Measurements from ENCODE around the gene SLC10A3. TPM values are rescaled to one million over a fixed set of nuclear protein-coding genes. Genes with fewer than 3 reads are reported as not detected.
A peak's percentile ranks its signal among the peaks of the same experiment; 100 is the strongest.

The SLC10A3 gene
- total RNA-seq, 1 donor from 2014 or later: 13.9 TPM

DNA sequence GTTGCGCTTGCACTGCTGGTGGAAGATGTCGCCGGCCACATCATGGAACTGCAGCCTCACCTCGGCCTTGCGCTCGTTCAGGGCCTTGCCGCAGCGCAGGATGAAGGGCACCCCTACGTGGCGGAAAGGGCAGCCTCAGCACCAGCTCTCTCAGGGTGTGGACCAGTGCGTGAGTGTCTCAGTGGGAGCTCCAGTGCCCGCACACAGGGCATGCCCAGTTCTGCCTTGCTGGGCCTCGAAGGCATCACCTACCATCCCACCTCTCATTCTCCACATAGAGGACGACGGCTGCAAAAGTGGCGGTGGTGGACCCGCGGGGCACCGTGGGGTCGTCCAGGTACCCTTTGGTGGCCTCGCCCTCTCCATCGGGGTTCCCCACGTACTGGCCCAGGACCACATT, 42.3 kb upstream of the SLC10A3 start:
- DNase-seq (ENCODE audit: low spot score): no peak
- no peak overlapping the region for H3K4me3 Mint-ChIP-seq (ENCODE audit: unreplicated experiment)
- TF ChIP-seq, protein P1, sequence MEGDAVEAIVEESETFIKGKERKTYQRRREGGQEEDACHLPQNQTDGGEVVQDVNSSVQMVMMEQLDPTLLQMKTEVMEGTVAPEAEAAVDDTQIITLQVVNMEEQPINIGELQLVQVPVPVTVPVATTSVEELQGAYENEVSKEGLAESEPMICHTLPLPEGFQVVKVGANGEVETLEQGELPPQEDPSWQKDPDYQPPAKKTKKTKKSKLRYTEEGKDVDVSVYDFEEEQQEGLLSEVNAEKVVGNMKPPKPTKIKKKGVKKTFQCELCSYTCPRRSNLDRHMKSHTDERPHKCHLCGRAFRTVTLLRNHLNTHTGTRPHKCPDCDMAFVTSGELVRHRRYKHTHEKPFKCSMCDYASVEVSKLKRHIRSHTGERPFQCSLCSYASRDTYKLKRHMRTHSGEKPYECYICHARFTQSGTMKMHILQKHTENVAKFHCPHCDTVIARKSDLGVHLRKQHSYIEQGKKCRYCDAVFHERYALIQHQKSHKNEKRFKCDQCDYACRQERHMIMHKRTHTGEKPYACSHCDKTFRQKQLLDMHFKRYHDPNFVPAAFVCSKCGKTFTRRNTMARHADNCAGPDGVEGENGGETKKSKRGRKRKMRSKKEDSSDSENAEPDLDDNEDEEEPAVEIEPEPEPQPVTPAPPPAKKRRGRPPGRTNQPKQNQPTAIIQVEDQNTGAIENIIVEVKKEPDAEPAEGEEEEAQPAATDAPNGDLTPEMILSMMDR (IDR thresholded peaks at IDR 0.05; ENCODE audit: unreplicated experiment): no peak
- H3K36me3 Mint-ChIP-seq (ENCODE audit: low read depth, unreplicated experiment): no peaks in the 10 kb centered on the region
- no peaks in the 10 kb centered on the region for H3K9me3 Mint-ChIP-seq (ENCODE audit: unreplicated experiment)
- H3K27me3 Mint-ChIP-seq (ENCODE audit: unreplicated experiment): peaks cover 2% of the 10 kb centered on the region
- H3K4me1 Mint-ChIP-seq (ENCODE audit: unreplicated experiment): no peaks in the 10 kb centered on the region
- no peak overlapping the region for H3K27ac Mint-ChIP-seq (ENCODE audit: unreplicated experiment)

DNA sequence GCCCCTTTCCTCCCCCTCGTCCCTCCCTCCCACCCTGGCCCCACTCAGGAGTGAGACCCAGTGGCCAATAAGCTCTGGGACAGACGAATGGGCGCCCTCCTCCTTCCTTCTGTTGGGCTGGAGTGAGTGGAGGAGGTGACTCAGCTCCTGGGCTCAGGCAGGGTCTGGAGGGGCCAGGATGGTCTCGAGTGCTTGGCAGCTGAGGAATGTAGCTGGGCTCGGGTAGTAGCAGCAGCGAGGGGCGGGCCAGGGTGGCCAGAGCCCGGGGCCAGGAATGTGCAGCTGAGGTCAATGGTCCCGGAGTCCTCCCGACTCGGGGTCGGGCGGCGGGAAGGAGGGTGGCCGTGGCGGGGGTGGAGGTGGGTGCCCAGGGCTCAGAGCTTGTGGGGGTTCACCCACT, 41.2 kb upstream of the SLC10A3 start:
- H3K4me3 Mint-ChIP-seq (ENCODE audit: unreplicated experiment): no peak overlapping the region
- H3K27ac Mint-ChIP-seq (ENCODE audit: unreplicated experiment): no peak overlapping the region
- H3K4me1 Mint-ChIP-seq (ENCODE audit: unreplicated experiment): no peaks in the 10 kb centered on the region
- TF ChIP-seq, protein P1 (IDR thresholded peaks at IDR 0.05; ENCODE audit: unreplicated experiment): no peak
- H3K27me3 Mint-ChIP-seq (ENCODE audit: unreplicated experiment): peaks cover 2% of the 10 kb centered on the region
- no peaks in the 10 kb centered on the region for H3K36me3 Mint-ChIP-seq (ENCODE audit: low read depth, unreplicated experiment)
- H3K9me3 Mint-ChIP-seq (ENCODE audit: unreplicated experiment): no peaks in the 10 kb centered on the region
- DNase-seq (ENCODE audit: low spot score): no peak

DNA sequence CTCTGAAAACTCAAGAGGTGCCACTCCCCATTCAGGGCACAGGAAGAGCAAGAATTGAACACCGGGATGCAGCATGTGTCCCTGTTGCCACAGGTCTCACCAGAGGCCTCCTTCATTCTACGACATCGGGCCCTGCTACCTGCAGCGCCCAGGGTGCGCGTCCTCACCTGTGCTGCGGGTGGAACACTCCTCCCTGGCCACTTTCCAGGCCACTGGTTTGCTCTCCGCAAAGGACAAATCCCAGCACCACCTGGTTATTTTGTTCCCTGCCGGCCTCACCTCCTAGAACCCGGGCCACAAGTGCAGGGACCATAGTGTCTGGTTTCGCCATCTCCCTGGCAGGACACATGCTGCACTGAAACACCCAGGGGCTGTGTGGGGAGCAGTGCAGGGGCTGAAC, 39.9 kb upstream of the SLC10A3 start:
- Mint-ChIP-seq H3K36me3 (ENCODE audit: low read depth, unreplicated experiment) (no peaks in the 10 kb centered on the region), H3K9me3 (ENCODE audit: unreplicated experiment) (no peaks in the 10 kb centered on the region), H3K4me1 (ENCODE audit: unreplicated experiment) (no peaks in the 10 kb centered on the region), H3K27me3 (ENCODE audit: unreplicated experiment) (peaks cover 2% of the 10 kb centered on the region), H3K4me3 (ENCODE audit: unreplicated experiment) (no peak overlapping the region), H3K27ac (ENCODE audit: unreplicated experiment) (no peak overlapping the region)
- TF ChIP-seq, protein P1 (IDR thresholded peaks at IDR 0.05; ENCODE audit: unreplicated experiment): no peak
- no peak for DNase-seq (ENCODE audit: low spot score)

DNA sequence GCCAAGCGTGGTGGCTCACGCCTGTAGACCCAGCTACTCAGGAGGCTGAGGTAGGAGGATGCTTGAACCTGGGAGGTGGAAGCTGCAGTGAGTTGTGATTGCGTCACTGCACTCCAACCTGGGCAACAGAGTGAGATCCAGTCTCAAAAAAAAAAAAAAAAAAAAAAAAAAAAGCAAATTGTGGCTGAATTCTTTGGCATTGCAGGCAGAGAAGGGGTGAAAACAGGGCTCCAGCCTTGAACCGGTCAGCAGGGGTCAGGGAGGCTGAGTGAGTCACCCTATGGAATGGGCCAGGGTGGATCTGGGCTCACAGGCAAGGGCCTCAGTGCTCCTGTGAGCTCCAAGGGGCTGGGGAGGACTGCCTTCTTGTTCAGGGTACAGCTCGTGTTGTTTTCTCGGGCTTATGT, 38.8 kb upstream of the SLC10A3 start:
- DNase-seq (ENCODE audit: low spot score): no peak
- no peak overlapping the region for H3K27ac Mint-ChIP-seq (ENCODE audit: unreplicated experiment)
- TF ChIP-seq, protein P1 (IDR thresholded peaks at IDR 0.05; ENCODE audit: unreplicated experiment): no peak
- H3K4me1 Mint-ChIP-seq (ENCODE audit: unreplicated experiment): no peaks in the 10 kb centered on the region
- H3K36me3 Mint-ChIP-seq (ENCODE audit: low read depth, unreplicated experiment): no peaks in the 10 kb centered on the region
- no peaks in the 10 kb centered on the region for H3K9me3 Mint-ChIP-seq (ENCODE audit: unreplicated experiment)
- H3K27me3 Mint-ChIP-seq (ENCODE audit: unreplicated experiment): peaks cover 2% of the 10 kb centered on the region
- no peak overlapping the region for H3K4me3 Mint-ChIP-seq (ENCODE audit: unreplicated experiment)

DNA sequence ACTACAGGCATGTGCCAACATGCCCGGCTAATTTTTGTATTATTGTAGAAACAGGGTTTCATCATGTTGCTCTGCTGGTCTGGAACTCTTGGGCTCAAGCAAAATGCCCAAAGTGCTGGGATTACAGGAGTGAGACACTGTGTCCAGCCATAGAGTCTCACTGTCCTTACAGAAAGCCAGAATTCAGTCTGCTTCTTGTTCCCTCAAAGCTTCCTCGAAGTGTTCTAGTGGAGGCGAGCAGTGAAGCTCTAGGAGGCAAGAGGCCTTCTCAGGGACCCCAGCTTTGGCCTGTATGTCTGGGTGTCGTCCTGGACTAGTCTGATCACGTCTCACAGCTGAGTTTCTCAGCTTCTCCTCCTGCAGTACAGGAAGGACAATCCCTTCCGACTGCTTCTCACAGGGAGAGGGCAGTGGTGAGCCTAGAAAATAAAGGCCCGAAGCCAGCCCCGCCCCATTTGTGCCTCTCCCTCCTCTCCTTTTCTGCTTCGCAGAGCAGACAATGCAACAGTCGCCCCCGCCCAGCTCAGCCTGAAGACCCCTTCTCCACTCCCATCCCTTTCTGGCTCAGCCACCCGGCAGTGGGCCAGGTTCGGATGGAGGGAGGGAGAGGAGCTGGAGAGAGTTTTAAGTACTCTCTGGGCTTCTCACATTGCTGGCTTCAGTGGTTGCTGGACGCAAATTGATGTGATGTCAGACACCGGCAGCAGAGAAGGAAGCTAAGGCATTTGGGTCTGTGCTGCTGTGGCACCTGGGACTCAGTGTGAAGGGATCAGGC, 36.7 kb upstream of the SLC10A3 start:
- DNase-seq (ENCODE audit: low spot score): peak; percentile 64
- no peaks in the 10 kb centered on the region for H3K4me1 Mint-ChIP-seq (ENCODE audit: unreplicated experiment)

More for the DNA sequence above, 36.7 kb upstream of the SLC10A3 start:
- Mint-ChIP-seq H3K36me3 (ENCODE audit: low read depth, unreplicated experiment) (no peaks in the 10 kb centered on the region), H3K27me3 (ENCODE audit: unreplicated experiment) (peaks cover 2% of the 10 kb centered on the region), H3K27ac (ENCODE audit: unreplicated experiment) (no peak overlapping the region), H3K9me3 (ENCODE audit: unreplicated experiment) (no peaks in the 10 kb centered on the region), H3K4me3 (ENCODE audit: unreplicated experiment) (no peak overlapping the region)
- TF ChIP-seq, protein P1 (IDR thresholded peaks at IDR 0.05; ENCODE audit: unreplicated experiment): no peak

Measured in endothelial cell (in vitro differentiated cells).